ENCODE measurements around the gene NETO2.

GRCh38 chr16:47110939-47111338 lies 32.8 kb downstream of the NETO2 start:
- peak in 1 of 2 donors; percentile 4 for TF ChIP-seq CTCF (IDR thresholded peaks at IDR 0.05; ENCODE audit: extremely low read depth in 1 of 2, insufficient read depth in 1 of 2, low read depth in 1 of 2, low read length in 2 of 2)
- TF ChIP-seq POLR2AphosphoS5 (IDR thresholded peaks at IDR 0.05; ENCODE audit: insufficient read depth, low read depth, low read length): no peak
- TF ChIP-seq POLR2A (IDR thresholded peaks at IDR 0.05; ENCODE audit: low read depth, low read length): no peak
- no peak for TF ChIP-seq EZH2 (IDR thresholded peaks at IDR 0.05; ENCODE audit: borderline replicate concordance, low read depth, low read length, severe bottlenecking)
- no peak for TF ChIP-seq JUN (IDR thresholded peaks at IDR 0.05; ENCODE audit: borderline replicate concordance, insufficient read depth, insufficient read length, low read depth)
- no peak for TF ChIP-seq GATA2 (IDR thresholded peaks at IDR 0.05; ENCODE audit: insufficient read depth, insufficient read length, low read depth, low read length)
- no peak for TF ChIP-seq MYC (IDR thresholded peaks at IDR 0.05; ENCODE audit: low read depth, low read length)
- no peak for TF ChIP-seq MAX (IDR thresholded peaks at IDR 0.05; ENCODE audit: insufficient read depth, insufficient read length)
- TF ChIP-seq FOS (IDR thresholded peaks at IDR 0.05; ENCODE audit: borderline replicate concordance, insufficient read depth, low read length): no peak

Measured in endothelial cell of umbilical vein (primary cell).